ENCODE measurements around the gene ATP5PO.

- no peak for TF ChIP-seq POLR2AphosphoS5 (IDR thresholded peaks at IDR 0.05)
- TF ChIP-seq CTCF (IDR thresholded peaks at IDR 0.05), result no peak
- TF ChIP-seq POLR2A (IDR thresholded peaks at IDR 0.05), result no peak
- TF ChIP-seq EP300 (IDR thresholded peaks at IDR 0.05), result no peak
Observed at GRCh38 chr21:33902349-33902748, 13.3 kb downstream of the ATP5PO start.
